GM21360 (cell line): ENCODE results near the gene C3AR1.
"Not testable (repeated sequence)": the region's sequence is repeated elsewhere in the genome, so short reads cannot be mapped to it uniquely, and the experiment has no call there.

ENCODE experiments used
- ATAC-seq: cut with Tn5 transposase; IDR thresholded peaks from one replicate; pipeline ENCODE4 v1.9.1; 2021; ENCODE audit warnings: mild to moderate bottlenecking, moderate library complexity; ENCODE audit not compliant: unreplicated experiment

Gene C3AR1

DNA sequence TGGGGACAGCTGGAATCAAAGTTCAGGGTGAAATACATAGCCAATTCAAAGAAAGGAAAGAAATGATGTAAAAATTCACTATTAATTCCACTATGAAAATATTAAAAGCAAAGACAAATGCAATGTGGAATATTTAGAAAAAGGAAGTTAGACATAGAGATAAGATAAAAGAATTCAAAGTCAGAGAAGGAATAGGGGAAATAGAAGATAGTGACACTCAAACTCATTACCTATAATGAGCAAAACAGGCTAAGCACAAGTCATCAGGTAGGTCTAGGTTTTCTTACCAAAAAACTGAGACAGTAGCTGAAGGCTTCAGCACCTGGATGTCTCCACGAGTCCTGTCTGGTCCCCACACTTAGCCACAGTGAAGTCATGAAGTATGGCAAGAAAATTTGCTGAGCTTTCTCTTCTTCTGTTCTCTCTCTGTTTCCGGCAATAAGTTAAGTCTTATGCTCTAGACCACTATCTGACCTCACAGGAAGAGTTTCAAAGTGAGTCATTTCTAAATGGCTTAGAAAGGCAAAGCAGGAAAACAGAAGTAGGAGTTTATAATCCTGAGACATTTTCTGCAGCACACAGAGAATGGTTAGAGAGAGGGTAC is at the start of gene C3AR1:
TSS of gene C3AR1 (minus strand) at position 369 of the 604 bp plus-strand sequence. CDS start 6,174 bp downstream, outside the sequence.
- peak; percentile 49 for ATAC-seq

DNA sequence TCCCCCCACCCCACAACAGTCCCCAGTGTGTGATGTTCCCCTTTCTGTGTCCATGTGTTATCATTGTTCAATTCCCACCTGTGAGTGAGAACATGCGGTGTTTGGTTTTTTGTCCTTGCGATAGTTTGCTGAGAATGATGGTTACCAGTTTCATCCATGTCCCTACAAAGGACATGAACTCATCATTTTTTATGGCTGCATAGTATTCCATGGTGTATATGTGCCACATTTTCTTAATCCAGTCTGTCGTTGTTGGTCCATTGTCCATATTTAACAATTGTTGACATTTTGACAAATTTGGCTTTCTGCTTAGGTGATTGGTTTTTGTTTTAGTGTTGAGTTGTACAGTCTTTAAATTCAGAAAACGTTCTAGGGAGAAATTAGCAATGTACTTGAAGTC is 47.0 kb upstream of the C3AR1 start:
- not testable (repeated sequence) for ATAC-seq

DNA sequence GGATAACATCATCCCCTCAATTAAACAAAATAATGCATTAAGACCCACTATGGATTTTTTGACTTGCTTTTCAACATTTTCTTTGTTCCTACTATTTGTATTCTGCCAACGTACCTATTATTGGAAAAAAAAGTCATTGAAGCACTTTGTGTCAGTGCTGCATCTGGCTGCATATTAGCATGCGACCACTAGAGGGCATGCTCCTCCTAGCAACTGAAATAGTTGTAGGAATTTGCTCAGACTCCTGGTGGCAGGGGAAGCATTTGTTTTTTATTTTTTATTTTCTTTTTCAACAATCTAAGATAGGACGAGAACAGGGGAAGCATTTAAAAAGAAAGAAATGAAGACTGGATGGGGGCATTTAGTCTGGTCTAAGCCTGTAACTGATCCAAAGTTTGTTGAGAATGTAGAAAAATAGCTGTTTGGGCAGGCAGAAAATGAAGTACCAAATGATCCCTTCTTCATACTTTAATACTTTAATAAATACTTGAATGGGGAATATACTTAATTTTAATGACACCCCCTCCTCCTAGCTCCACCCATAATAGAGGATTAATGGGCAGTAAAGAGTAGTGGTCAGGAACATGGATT is 42.7 kb upstream of the C3AR1 start:
- no peak for ATAC-seq

DNA sequence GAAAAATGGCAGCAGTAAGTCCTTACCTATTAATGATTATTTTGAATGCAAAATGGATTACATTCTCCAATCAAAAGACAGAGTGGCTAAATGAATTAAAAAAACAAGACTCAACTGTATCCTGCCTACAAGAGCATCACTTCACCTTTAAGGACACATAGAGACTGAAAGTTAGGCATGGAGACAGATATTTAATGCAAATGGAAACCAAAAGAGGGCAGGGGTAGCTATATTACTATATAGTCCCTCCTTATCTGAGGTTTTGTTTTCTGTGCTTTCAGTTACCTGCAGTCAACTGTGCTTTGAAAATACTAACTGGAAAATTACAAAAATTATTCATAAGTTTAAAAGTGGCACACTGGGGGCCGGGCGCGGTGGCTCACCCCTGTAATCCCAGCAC is 33.1 kb upstream of the C3AR1 start:
- no peak for ATAC-seq

DNA sequence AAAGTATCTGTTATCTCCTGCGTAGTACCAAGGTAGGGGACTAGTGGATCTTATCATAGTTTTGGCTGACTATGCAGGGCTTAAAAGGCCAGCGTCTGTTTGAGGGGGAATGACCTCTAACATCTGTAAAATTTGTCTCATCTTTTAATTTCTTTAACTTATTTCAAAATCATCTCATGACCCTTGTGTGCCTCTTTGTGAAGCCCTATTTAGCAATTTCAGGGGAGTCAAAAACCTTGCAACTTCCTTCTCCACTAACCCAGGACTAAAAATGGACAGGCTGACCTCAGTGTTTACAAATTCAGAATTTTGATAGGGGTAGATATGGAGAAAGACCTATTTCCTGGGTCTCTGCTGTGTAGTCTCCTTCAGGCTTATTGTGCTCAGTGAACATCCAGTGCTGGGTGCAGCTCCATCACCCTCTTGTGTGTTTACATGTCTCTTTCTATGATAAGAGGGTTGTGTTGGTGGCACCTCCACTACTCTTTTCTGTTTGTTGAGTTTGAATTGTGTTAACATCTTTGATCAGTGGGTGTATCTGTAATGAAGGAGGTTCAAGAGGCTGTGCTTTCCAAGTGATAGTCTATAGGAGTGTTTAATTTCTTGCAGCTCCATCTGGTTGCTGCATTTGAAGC is 30.2 kb upstream of the C3AR1 start:
- ATAC-seq = no peak

DNA sequence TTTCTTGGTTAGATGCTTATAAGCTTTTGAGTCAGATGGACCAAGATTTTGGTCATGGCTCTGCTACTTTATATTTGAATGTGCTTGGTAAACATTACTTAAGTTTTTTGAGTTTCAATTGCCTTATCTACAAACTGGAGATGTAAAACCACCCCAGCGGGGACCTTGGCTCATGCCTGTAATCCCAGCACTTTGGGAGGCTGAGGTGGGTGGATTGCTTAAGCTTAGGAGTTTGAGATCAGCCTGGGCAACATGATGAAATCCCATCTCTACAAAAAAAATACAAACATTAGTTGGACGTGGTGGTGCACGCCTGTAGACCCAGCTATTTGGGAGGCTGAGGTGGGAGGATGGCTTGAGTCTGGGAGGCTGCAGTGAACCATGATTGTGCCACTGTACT is 27.1 kb upstream of the C3AR1 start:
- no peak for ATAC-seq

DNA sequence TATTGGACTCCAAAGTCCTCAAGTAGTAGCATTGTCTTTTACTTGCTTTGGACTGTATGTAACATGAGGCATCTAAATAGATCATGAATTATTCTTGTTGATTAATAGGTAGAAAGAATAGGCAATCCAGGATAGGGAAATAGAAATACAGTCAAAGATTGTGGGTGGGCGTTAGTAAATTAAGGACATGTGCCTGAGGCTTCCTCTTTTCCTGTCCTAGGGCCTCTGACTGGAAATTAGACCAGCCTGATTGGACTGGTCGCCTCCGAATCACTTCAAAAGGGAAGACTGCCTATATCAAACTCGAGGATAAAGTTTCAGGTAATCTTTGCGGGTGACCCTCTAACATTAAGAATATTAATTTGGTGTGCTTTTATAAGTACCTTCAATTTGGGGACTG is 23.6 kb upstream of the C3AR1 start:
- no peak for ATAC-seq

DNA sequence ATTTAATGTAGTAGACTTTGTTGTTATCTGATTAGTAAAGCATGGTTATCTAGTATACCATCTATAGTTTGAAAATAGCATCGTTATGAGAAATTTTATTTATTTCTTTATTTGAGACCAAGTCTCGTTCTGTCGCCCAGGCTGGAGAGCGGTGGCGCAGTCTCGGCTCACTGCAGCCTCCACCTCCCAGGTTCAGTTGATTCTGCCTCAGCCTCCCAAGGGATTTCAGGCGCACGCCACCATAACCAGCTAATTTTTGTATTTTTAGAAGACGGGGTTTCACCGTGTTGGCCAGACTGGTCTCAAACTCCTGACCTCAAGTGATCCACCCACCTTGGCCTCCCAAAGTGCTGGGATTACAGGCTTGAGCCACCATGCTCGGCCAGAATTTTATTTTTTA is 23.1 kb upstream of the C3AR1 start:
- ATAC-seq = not testable (repeated sequence)

DNA sequence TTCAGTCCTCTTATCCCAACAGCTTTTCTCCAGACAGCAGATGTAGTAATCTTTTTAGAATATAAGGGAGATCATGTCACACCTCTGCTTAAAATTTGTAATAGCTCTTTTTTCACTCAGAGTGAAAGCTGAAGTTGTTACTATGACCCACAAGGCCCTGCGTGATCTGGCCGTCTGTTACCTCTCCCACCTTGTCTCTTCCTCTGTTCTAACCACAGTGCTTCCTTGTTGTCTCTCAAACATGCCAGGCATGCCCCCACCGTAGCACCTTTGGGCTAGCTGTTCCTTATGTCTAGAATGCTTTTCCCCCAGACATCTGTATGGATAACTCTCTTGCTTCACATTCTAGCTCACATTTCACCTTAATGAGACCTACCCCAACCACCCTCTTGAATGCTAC is 22.4 kb upstream of the C3AR1 start:
- ATAC-seq = peak; percentile 62

DNA sequence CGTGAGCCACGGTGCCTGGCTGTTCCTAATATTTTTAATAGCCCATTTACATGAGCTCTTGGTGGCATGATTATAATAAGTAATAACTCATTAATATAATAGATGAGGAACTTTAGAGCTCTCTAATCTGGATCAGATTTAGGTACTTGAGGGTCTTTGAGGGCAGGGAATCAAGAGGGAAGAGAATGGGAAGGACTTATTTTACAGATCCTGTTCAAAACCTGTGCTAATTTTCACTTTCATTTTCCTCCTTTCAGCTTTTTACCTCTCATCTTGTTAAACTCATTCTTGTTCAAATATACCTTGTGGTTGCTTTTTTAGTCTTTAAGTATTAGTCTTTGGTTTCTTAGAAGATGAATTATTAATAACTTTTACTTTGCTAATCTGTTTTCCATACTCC is 21.5 kb upstream of the C3AR1 start:
- ATAC-seq = no peak

DNA sequence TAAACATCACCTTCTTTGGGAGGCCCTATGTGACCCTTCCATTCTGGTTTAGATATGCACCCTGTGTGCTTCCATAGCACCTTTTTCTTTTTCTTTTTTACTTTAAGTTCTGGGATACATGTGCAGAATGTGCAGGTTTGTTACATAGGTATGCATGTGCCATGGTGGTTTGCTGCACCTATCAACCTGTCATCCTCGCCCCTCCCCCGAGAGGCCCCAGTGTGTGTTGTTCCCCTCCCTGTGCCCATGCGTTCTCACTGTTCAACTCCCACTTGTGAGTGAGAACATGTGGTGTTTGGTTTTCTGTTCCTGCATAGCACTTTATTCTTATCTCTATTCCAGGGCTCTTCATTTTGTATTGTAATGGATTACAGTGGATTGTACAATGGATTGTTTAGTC is 18.2 kb upstream of the C3AR1 start:
- ATAC-seq = not testable (repeated sequence)

DNA sequence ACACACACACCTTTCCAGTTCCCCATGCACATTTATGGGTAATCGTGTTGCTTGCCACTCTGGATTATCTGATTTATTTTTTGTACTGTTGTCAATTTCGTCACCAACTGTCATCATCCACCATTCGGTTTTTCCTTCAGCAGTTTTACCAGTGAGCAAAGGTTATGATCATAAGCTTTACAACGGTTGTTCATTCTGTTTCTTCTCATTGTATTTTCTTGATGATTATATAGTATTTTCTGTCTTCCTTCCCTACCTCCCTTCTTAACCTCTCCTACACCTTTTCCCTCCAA is 16.6 kb upstream of the C3AR1 start:
- no peak for ATAC-seq

DNA sequence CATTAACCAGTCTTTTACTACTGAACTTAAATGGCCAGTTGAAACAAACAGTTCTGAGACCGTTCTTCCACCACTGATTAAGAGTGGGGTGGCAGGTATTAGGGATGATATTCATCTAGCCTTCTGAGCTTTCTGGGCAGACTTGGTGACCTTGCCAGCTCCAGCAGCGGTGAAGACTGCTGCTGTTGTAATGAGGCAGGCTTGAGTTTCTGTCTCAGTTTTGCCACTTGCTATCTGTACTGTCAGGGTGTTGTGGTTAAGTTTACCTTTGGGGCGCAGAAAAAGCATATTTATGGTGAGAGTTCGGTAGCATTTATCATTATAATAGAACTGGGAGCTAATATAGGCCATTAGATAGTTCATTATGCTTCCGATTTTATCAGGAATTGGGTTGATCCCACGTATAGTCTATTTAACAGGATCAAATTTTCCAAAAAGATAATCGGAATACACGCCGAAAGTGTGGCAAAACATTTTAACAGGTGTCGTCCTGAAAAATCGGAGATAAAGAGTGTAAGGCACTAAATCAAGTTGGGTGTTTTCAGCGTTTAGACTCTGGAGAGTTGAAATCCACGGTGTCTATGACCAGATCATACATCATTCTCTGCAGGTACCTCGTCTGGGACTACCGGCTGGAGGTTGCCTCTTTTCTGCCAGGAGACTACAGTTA is 15.2 kb upstream of the C3AR1 start:
- ATAC-seq = no peak

DNA sequence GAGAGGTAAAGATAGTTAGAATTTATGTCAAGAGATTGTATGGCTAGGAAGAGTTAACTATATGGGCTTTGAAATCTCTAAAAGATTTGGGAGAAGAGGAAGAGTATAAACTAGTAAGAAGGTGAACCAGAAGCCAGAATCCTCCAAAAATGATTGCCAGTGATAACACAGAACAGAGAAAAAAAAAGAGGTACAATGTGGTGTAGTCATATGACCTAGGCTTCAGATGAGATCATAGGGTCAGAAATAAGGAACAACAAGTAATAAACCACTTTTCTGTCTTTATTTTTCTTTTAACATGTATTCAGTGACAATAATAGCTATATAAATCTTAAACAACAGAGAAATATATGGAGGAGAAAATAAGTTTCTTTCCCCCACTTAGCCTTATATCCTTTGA is 14.0 kb upstream of the C3AR1 start:
- no peak for ATAC-seq

DNA sequence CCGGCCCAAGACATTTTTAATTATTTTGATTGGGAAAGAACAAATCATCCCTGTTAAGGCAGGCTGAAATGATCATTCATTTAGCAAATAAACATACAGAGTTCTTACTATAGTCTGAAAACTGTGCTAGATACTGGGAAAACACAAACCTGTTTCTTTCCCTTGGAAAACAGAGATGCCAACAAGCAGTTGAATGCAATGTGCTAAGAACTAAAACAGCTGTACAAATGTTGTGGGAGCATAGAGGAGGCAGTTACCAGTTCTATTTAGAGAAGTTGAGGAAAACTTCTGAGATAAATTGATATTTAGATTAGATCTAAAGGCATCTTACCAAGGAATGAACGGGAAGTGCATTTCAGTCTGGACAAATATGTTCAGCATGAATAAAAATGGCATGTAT is 12.8 kb upstream of the C3AR1 start:
- no peak for ATAC-seq

DNA sequence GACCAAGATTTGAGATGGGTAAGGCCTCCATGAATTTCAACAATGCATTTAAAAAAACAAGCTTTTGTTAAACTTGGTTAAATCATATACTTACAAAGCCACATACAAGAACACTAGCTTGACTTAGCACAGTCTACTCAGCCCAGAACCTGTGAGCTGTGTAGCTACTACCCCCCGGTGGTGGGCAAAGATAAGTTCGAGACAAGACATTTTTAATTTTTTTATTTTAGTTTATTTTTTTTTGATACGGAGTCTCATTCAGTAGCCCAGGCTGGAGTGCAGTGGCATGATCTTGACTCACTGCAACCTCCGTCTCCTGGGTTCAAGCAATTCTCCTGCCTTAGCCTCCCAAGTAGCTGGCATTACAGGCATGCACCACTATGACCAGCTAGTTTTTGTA is 12.2 kb upstream of the C3AR1 start:
- ATAC-seq = no peak

DNA sequence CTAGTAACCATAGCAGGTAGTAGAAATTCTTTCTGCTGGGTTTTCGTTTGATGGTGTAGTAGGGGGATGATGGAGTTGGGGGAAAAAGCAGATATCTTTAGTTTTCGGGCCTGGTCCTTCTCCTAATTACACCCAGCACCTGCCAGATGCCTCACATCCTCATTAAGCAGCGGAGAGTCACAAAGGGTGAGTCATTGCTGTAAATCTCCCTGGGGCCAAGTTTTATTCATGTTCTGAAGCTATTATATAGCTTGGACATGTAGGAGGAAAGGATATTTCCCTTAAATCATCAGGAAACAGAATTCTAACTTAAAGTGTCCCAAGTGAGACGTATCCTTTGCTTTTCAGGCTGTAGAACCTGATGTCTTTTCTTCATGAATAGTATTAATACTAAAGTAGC is 11.0 kb upstream of the C3AR1 start:
- no peak for ATAC-seq

DNA sequence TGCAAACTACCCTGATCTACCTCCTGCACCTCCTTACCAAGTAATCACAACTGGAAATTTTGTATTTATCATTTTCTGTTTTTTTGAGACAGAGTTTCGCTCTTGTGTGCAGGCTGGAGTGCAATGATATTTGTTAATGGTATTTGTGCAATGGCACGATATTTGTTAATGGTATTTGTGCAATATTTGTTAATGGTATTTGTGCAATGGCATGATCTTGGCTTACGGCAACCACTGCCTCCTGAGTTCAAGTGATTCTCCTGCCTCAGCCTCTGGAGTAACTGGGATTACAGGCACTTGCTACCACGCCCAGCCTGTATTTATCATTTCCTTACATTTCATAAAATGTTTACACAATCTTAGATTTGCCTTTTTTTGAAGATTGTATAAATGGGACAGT is 10.2 kb upstream of the C3AR1 start:
- ATAC-seq = no peak

DNA sequence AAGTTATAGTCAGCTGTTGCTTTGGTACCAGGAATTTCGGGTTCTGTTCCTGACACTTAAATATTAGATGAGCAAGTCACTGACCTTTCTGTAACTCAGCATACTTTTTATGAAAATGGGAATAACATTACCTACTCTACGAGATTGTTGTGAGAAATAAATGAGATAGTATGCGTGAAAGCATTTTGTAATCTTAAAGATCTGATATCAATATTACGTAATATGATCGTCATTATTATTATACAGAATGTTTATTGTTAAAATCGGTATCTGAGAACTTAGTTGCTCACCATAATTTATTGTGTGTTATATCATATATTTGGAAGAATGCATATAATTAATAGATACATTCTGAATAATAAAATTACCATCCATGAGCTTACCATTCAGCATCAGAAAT is 9.8 kb upstream of the C3AR1 start:
- ATAC-seq = no peak

DNA sequence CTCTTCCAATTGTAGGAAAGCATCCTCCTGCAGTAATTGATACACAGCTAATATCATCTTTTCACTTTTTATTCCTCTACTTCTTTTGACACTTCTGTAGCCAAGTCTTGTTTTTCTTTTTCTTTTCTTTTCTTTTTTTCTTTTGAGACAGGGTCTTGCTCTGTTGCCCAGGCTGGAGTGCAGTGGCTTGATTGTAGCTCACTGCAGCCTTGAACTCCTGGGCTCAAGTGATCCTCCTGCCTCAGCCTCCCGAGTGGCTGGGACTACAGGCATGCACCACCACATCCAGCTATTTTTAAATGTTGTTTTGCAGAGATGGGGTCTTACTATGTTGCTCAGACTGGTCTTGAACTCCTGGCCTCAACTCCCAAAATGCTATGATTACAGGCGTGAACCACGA is 5.7 kb upstream of the C3AR1 start:
- ATAC-seq = not testable (repeated sequence)

DNA sequence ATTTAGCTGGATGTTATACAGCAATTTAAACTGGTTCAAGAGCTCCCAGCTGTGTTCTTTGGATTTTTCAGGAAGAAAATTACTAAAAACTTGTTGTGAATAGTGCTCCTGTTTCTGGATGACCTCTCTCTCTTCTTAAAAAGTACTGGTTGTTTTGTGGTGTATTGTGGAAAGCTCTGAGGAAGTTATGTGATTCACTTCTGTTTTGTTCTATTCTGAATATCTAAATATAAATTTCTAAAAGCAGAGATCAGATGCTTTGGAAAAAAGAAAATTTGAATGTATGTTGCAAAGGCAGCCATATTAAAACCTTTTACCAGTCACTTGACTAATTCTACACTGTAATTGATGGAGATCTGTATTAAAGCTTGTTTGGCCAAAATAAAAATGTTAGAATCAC is 3.4 kb upstream of the C3AR1 start:
- ATAC-seq = no peak

DNA sequence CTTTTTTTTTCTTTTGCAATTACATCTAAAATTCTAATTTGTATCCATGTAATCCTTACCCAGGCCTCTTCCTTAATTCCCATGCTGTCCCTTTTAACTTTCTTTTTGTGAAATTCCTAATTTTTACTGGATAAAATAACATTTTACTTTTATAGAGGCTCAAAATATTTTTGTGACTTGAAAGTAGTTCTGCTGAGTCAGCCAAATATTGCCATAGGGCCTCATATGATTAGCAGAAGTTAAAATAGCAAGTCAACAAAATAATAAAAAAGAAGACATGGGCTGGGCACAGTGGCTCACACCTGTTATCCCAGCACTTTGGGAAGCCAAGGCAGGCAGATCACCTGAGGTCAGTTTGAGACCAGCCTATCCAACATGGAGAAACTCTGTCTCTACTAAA is 2.0 kb downstream of the C3AR1 start:
- ATAC-seq = no peak
